UCSD-AML1 (cell line): ENCODE measurements around the gene FOXJ3.
"Not testable (repeated sequence)": the region's sequence is repeated elsewhere in the genome, so short reads cannot be mapped to it uniquely, and the experiment has no call there.

Source experiments
- DNase-seq: peaks from one replicate; lab custom pipeline; 2025; ENCODE audit not compliant: unreplicated experiment; lab: John Stamatoyannopoulos, UW

The FOXJ3 gene

GRCh38 chr1:42259059-42259738, 75.8 kb downstream of the FOXJ3 start:
- no peak for DNase-seq

GRCh38 chr1:42258218-42258617, 76.8 kb downstream of the FOXJ3 start:
- no peak for DNase-seq

- DNase-seq, result no peak
Measured at GRCh38 chr1:42251042-42251441, 84.0 kb downstream of the FOXJ3 start.

GRCh38 chr1:42250164-42250563, 84.9 kb downstream of the FOXJ3 start:
- DNase-seq, result no peak

- DNase-seq, result no peak
Measured at GRCh38 chr1:42240966-42241755, 93.9 kb downstream of the FOXJ3 start.

GRCh38 chr1:42239555-42239954, 95.5 kb downstream of the FOXJ3 start:
- no peak for DNase-seq

GRCh38 chr1:42239041-42239440, 96.0 kb downstream of the FOXJ3 start:
- DNase-seq, result no peak

- DNase-seq, result no peak
Measured at GRCh38 chr1:42231253-42231652, 103.8 kb downstream of the FOXJ3 start.

- DNase-seq, result no peak
Measured at GRCh38 chr1:42228938-42229337, 106.1 kb downstream of the FOXJ3 start.

GRCh38 chr1:42223036-42223435, 112.0 kb downstream of the FOXJ3 start:
- DNase-seq, result no peak

- DNase-seq, result no peak
Measured at GRCh38 chr1:42221952-42222606, 113.0 kb downstream of the FOXJ3 start.

- DNase-seq, result no peak
Measured at GRCh38 chr1:42221456-42221855, 113.6 kb downstream of the FOXJ3 start.

- no peak for DNase-seq
Measured at GRCh38 chr1:42219627-42220026, 115.4 kb downstream of the FOXJ3 start.

GRCh38 chr1:42214447-42214871, 120.6 kb downstream of the FOXJ3 start:
- DNase-seq, result no peak

- no peak for DNase-seq
Measured at GRCh38 chr1:42211224-42211623, 123.8 kb downstream of the FOXJ3 start.

- no peak for DNase-seq
Measured at GRCh38 chr1:42210421-42211133, 124.5 kb downstream of the FOXJ3 start.

GRCh38 chr1:42209526-42210251, 125.3 kb downstream of the FOXJ3 start:
- no peak for DNase-seq

- not testable (repeated sequence) for DNase-seq
Measured at GRCh38 chr1:42206930-42207329, 128.1 kb downstream of the FOXJ3 start.

GRCh38 chr1:42206164-42206563, 128.9 kb downstream of the FOXJ3 start:
- DNase-seq, result no peak

GRCh38 chr1:42201986-42202385, 133.0 kb downstream of the FOXJ3 start:
- DNase-seq, result no peak

- no peak for DNase-seq
Measured at GRCh38 chr1:42198251-42198650, 136.8 kb downstream of the FOXJ3 start.
